Stimulated activated CD4-positive, alpha-beta T cell treated with anti-CD3 and anti-CD28 coated beads, Interleukin-4, amount 100 ng/mL, for 24 hours (primary cell): Measurements from ENCODE around the gene SPN.
"Not testable (repeated sequence)": the region's sequence is repeated elsewhere in the genome, so short reads cannot be mapped to it uniquely, and the experiment has no call there.

Experiments used
- DNase-seq: peaks from one replicate; pipeline ENCODE4 v3.0.0-alpha.2; 2020

Gene SPN

DNA sequence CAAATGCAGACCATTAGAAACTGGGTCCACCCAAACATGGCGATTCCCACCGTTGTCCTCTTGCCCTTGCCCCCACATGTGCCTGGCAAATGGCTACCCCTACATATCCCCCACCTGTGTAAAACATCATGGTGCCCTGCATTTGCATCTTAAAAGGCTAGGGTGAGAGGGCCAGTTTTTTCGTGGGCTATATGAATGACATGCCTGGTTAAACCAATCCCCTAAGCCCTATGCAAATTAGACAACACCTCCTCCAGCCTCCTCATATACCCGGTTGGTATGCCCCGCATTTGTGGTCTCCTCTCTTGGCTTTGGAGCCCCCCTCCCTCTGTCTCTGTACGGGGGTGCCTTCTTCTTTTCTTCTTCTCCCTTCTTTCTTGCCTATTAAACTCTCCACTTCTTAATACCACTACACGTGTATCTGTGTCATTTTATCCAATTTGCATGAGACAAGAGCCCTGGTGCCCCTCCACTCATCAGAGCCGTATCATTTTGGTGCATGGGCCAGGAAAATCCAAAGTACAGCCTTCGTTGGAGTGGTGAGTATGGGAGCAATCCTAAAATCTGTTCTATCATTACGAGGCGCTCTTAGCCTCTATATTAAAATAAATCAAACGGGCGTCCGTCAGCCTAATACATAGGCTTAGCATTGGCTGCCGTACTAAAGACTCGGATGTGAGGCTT is 46.0 kb downstream of the SPN start:
- no peak for DNase-seq

- DNase-seq, result not testable (repeated sequence)
Measured at GRCh38 chr16:29709657-29710056, 46.6 kb downstream of the SPN start.

DNA sequence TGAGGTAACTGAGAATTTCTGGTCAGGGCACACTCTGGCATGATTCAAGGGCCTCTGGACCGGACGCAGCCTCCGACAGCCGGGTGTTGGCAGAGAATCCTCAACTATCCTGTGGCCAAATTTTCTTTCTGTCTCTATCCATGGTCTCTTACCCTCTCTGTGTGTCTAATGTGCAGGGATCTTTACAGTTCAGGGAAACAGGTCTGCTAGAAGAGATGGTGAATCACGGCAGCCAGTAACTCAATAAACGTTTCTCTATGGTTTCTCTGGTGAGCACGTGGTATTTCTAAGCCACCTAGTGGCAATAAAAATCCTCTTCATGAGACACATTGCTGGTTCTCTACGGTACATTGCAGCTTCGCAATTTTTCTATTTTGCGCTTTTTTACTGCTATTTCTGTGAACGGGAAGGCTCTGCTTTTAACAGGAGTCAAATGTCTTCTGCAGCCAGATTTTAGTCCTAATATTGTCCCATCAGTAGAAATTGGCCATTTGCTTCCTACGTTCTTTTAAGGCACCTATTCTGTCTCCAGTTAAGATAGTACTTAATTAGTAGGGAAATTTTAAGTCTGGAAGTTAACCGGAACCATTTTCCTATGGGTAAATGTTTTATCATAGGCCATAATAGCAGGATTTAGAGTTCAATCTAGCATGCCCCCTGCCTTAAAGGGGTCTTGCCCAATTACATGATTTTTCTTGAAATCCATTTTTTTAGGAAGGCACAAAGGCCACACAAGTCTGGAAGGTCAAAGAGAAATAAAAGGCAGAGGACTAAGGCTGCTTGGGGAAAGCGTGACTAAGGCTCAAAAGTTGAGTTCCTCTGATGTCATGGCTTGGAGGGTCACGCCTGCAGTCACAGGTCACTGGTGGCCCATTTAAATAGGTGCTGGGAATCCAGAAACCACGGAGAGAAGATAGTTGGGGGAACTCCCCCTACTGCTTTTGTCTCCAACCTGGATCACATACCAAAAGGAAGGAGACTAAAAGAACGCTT is 47.5 kb downstream of the SPN start:
- peak; percentile 56 for DNase-seq

- DNase-seq, result no peak
Measured at GRCh38 chr16:29712809-29713208, 49.8 kb downstream of the SPN start.

DNA sequence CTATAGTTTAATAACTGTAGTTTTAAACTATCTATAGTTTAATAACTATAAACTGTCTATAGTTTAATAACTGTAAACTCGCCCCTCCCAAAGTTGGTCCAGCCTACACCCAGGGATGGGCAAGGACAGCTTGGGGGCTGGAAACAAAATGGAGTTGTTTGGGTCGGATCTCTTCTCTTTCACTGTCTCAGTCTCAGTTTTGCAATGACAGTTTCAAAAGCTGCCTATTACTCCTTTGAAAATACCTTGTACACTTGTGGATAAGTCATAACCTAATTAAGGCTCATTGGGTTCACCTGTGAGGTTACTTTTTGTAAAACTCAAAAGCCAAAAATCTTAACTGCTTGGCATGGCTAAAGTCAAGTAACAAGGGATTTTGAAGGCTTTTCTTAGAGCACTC is 51.3 kb downstream of the SPN start:
- DNase-seq, result no peak

GRCh38 chr16:29714972-29715371 is 51.9 kb downstream of the SPN start:
- no peak for DNase-seq

- no peak for DNase-seq
Measured at GRCh38 chr16:29717113-29717512, 54.1 kb downstream of the SPN start.

DNA sequence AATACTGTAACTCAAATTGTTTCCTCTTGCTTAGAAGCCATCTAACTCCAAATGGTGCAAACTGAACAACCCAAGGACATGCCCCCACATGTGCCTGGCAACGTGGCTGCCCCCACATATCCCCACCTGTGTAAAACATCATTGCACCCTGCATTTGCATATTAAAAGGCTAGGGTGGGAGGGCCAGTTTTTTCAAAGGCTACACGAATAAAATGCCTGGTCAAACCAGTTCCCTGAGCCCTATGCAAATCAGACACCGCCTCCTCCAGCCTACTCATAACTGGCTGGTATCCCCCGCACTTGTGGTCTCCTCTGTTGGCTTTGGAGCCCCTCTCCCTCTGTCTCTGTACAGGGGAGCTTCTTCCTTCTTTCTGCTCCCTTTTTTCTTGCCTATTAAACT is 56.0 kb downstream of the SPN start:
- no peak for DNase-seq
